ENCODE results near the gene CLPTM1L.

DNA sequence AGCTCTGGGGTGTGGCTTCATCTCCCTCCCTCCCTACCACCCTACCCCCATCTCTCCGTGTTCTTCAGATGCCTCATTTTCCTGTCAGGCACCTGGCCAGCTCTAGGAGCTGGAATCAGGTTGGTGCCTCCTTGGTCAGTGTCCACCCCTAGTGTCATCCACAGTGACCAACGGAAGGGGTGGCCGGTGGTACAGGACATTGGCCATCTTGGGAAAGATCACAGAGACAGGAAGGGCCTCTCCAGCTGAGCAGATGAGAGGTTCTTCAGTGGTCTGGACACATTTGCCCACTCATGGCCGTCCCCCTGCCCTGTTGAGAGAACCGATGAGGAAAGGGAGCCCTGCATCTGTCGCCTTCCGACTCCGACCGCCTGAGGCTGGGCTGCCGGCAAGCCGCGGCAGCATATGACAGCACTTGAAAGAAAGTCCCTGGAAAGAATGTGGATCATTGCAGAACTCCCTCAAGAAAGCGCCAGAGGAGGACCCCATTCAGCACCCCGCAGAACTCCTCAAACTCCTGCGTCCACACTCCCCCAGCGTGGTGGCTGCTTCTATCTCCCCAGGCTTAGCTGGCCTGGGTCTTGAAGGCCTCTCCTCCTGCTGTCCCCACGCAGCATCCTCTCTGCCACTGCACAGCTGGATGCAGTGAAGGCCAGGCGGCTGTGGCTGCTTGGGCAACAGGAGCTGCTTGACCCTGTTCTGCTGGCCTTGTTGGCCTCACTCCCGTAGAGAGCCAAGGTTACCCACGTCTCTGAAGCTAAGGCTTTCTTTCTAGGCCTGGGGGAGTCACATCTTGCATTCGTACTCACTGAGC is 1.9 kb upstream of the CLPTM1L start:
- no peak for TF ChIP-seq POLR2A (IDR thresholded peaks at IDR 0.05; ENCODE audit: low read length)
- no peak for TF ChIP-seq GATA1 (IDR thresholded peaks at IDR 0.05; ENCODE audit: low read depth, low read length)
